ENCODE measurements around the gene SERPINB1. TPM values are rescaled to one million over a fixed set of nuclear protein-coding genes. Genes with fewer than 3 reads are reported as not detected.
"Not testable (repeated sequence)": the region's sequence is repeated elsewhere in the genome, so short reads cannot be mapped to it uniquely, and the experiment has no call there.

Gene SERPINB1
- polyA plus RNA-seq, 1 of the 3 experiments (the other 2 are of a cell fraction): 9.4 TPM

- no peak for TF ChIP-seq NFIC (IDR thresholded peaks at IDR 0.05; ENCODE audit: borderline replicate concordance)
- no peak for TF ChIP-seq GABPA (IDR thresholded peaks at IDR 0.05; ENCODE audit: low read depth)
- TF ChIP-seq USF1 (IDR thresholded peaks at IDR 0.05; ENCODE audit: borderline replicate concordance, low read depth): no peak
Observed at GRCh38 chr6:2802521-2803060, 39.1 kb downstream of the SERPINB1 start (continued).

GRCh38 chr6:2801687-2802086 lies 40.0 kb downstream of the SERPINB1 start:
- H2AFZ ChIP-seq (ENCODE audit: low read depth); H4K20me1 ChIP-seq (ENCODE audit: insufficient read depth); H3K79me2 ChIP-seq (ENCODE audit: insufficient read depth); H3K4me2 ChIP-seq; POLR2A ChIA-PET; H3K9me3 ChIP-seq; H3K4me3 ChIP-seq (ENCODE audit: low read depth in 2 of 2, low read length in 1 of 2); H3K9ac ChIP-seq; CTCF ChIA-PET; H3K9me2 ChIP-seq; H3K36me3 ChIP-seq (replicated peaks in 1 of 2; ENCODE audit: control insufficient read depth in 1 of 2, insufficient read depth in 2 of 2, low read length in 1 of 2); H3K27ac ChIP-seq (ENCODE audit: low read depth in 2 of 2, low read length in 1 of 2); DNase-seq; H3F3A ChIP-seq (replicated peaks; ENCODE audit: insufficient read depth); H3K27me3 ChIP-seq (ENCODE audit: insufficient read depth): not testable (repeated sequence)
- WGBS (ENCODE audit: low lambda C conversion rate): 83% methylated on average over 3 of the region's 4 CpGs
- peaks cover 0 to 22% of the 10 kb centered on the region in 2 experiments; a peak in 2 of 4 replicates for H3K4me1 ChIP-seq (ENCODE audit: control insufficient read depth in 1 of 2, insufficient read depth in 2 of 2, low read depth in 1 of 2, low read length in 1 of 2)

- ChIA-PET CTCF (interaction anchor here (1.0 to 1.8 kb wide), 2 partner anchors 10 to 46 kb away, joined by 4 to 10 read pairs; no protein-coding TSS in a partner anchor), POLR2A (no interaction called here)
- Histone ChIP-seq H3K4me3 (ENCODE audit: low read depth in 2 of 2, low read length in 1 of 2) (no peak overlapping the region), H3K4me1 (ENCODE audit: control insufficient read depth in 1 of 2, insufficient read depth in 2 of 2, low read depth in 1 of 2, low read length in 1 of 2) (peaks cover 0 to 22% of the 10 kb centered on the region in 2 experiments; a peak in 2 of 4 replicates), H3K27me3 (ENCODE audit: insufficient read depth) (no peaks in the 10 kb centered on the region), H3F3A (replicated peaks; ENCODE audit: insufficient read depth) (no peaks in the 10 kb centered on the region), H4K20me1 (ENCODE audit: insufficient read depth) (no peaks in the 10 kb centered on the region), H3K9ac (no peak overlapping the region), H2AFZ (ENCODE audit: low read depth) (no peak overlapping the region), H3K36me3 (replicated peaks in 1 of 2; ENCODE audit: control insufficient read depth in 1 of 2, insufficient read depth in 2 of 2, low read length in 1 of 2) (no peaks in the 10 kb centered on the region), H3K27ac (ENCODE audit: low read depth in 2 of 2, low read length in 1 of 2) (no peak overlapping the region), H3K4me2 (no peak overlapping the region), H3K9me2 (no peaks in the 10 kb centered on the region), H3K9me3 (no peaks in the 10 kb centered on the region), H3K79me2 (ENCODE audit: insufficient read depth) (no peaks in the 10 kb centered on the region)
- DNase-seq: no peak
- WGBS (ENCODE audit: low lambda C conversion rate): 91% methylated on average over 11 of the region's 14 CpGs
- no peak for TF ChIP-seq NRF1 (IDR thresholded peaks at IDR 0.05; ENCODE audit: low read depth, low read length)
- TF ChIP-seq MXI1 (IDR thresholded peaks at IDR 0.05; ENCODE audit: low read depth, low read length): no peak
- no peak for TF ChIP-seq MEF2A (IDR thresholded peaks at IDR 0.05; ENCODE audit: borderline replicate concordance, low read depth)
- TF ChIP-seq, protein P1, sequence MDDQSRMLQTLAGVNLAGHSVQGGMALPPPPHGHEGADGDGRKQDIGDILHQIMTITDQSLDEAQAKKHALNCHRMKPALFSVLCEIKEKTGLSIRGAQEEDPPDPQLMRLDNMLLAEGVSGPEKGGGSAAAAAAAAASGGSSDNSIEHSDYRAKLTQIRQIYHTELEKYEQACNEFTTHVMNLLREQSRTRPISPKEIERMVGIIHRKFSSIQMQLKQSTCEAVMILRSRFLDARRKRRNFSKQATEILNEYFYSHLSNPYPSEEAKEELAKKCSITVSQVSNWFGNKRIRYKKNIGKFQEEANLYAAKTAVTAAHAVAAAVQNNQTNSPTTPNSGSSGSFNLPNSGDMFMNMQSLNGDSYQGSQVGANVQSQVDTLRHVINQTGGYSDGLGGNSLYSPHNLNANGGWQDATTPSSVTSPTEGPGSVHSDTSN (IDR thresholded peaks at IDR 0.05): no peak
- TF ChIP-seq JUND (IDR thresholded peaks at IDR 0.05): no peak
- TF ChIP-seq CTCF (IDR thresholded peaks at IDR 0.05): no peak
- no peak for TF ChIP-seq TAF1 (IDR thresholded peaks at IDR 0.05; ENCODE audit: borderline replicate concordance, low read depth, low read length)
- TF ChIP-seq RFX5 (IDR thresholded peaks at IDR 0.05; ENCODE audit: low read length): no peak
- no peak for TF ChIP-seq SMC3 (IDR thresholded peaks at IDR 0.05; ENCODE audit: low read depth, low read length)
- TF ChIP-seq, protein P2, sequence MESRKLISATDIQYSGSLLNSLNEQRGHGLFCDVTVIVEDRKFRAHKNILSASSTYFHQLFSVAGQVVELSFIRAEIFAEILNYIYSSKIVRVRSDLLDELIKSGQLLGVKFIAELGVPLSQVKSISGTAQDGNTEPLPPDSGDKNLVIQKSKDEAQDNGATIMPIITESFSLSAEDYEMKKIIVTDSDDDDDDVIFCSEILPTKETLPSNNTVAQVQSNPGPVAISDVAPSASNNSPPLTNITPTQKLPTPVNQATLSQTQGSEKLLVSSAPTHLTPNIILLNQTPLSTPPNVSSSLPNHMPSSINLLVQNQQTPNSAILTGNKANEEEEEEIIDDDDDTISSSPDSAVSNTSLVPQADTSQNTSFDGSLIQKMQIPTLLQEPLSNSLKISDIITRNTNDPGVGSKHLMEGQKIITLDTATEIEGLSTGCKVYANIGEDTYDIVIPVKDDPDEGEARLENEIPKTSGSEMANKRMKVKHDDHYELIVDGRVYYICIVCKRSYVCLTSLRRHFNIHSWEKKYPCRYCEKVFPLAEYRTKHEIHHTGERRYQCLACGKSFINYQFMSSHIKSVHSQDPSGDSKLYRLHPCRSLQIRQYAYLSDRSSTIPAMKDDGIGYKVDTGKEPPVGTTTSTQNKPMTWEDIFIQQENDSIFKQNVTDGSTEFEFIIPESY (IDR thresholded peaks at IDR 0.05; ENCODE audit: borderline replicate concordance, low read depth): no peak
- TF ChIP-seq, protein P3, sequence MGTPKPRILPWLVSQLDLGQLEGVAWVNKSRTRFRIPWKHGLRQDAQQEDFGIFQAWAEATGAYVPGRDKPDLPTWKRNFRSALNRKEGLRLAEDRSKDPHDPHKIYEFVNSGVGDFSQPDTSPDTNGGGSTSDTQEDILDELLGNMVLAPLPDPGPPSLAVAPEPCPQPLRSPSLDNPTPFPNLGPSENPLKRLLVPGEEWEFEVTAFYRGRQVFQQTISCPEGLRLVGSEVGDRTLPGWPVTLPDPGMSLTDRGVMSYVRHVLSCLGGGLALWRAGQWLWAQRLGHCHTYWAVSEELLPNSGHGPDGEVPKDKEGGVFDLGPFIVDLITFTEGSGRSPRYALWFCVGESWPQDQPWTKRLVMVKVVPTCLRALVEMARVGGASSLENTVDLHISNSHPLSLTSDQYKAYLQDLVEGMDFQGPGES (IDR thresholded peaks at IDR 0.05; ENCODE audit: low read depth, low read length): no peak
- TF ChIP-seq SIN3A (IDR thresholded peaks at IDR 0.05; ENCODE audit: borderline replicate concordance, low read depth, low read length): no peak
- no peak for TF ChIP-seq CHD2 (IDR thresholded peaks at IDR 0.05; ENCODE audit: low read length, partially characterized antibody)
- no peak for TF ChIP-seq FOXM1 (IDR thresholded peaks at IDR 0.05; ENCODE audit: low read depth)
- TF ChIP-seq EP300 (IDR thresholded peaks at IDR 0.05; ENCODE audit: borderline replicate concordance in 1 of 2, low read depth in 1 of 2, low read length in 1 of 2): no peak
- no peak for TF ChIP-seq YY1 (IDR thresholded peaks at IDR 0.05; ENCODE audit: low read depth)
Observed at GRCh38 chr6:2800552-2801316, 40.9 kb downstream of the SERPINB1 start.
